ENCODE data around the gene DENND2A.

Gene DENND2A

GRCh38 chr7:140542228-140542603, 98.4 kb downstream of the DENND2A start:
- TF ChIP-seq CTCF (IDR thresholded peaks at IDR 0.05), result no peak

DNA sequence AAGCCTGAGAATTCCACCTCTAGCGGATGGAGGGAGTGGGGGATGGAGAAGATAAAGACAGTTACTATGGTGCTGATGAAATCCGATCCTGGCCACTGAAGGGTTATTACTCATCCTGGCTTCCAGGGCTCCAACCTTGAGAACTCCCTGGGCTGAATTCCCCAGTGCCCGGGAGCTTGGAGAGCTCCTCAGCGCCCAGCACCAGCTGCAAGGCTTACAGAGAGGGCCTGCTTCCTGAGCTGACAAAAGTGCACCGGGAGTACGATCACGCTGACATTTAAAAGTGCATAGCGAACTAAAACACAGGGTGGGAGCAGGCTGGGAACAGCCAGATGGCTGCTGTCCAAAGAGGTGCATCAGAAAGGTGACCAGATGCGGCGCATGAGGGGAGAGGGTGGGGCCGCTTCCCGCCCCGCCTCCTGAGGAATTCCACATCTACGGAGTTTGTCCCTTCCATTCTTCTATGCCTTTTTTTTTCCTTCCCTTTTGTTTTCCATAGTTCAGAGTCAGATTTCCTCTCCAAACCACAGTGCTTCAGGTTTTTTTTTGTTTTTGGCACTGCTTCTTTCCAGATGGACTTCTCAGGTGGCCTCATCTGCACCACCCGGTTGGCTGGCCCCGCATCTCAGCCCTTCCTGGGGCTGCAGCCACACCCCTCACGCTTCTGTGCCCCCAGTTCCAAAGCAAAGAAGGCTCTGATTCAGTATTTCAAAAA, 98.9 kb downstream of the DENND2A start:
- no peak for TF ChIP-seq CTCF (IDR thresholded peaks at IDR 0.05)

GRCh38 chr7:140541176-140541512, 99.5 kb downstream of the DENND2A start:
- TF ChIP-seq CTCF (IDR thresholded peaks at IDR 0.05), result no peak

- TF ChIP-seq CTCF (IDR thresholded peaks at IDR 0.05), result no peak
These were observed 100.4 kb downstream of the DENND2A start for GRCh38 chr7:140540136-140540777.

- no peak for TF ChIP-seq CTCF (IDR thresholded peaks at IDR 0.05)
These were observed 101.2 kb downstream of the DENND2A start for GRCh38 chr7:140539461-140539860.

- TF ChIP-seq CTCF (IDR thresholded peaks at IDR 0.05), result no peak
These were observed 102.7 kb downstream of the DENND2A start for GRCh38 chr7:140537750-140538482.

- no peak for TF ChIP-seq CTCF (IDR thresholded peaks at IDR 0.05)
These were observed 105.9 kb downstream of the DENND2A start for GRCh38 chr7:140534743-140535142.

All from LNCAP (cell line).